GM19023 (cell line): ENCODE results near the gene CLASRP.
"Not testable (repeated sequence)": the region's sequence is repeated elsewhere in the genome, so short reads cannot be mapped to it uniquely, and the experiment has no call there.

Source experiments
- ATAC-seq: cut with Tn5 transposase; IDR thresholded peaks from one replicate; pipeline ENCODE4 v1.9.1; 2021; ENCODE audit warnings: mild to moderate bottlenecking, moderate library complexity; ENCODE audit not compliant: unreplicated experiment

Gene CLASRP

DNA sequence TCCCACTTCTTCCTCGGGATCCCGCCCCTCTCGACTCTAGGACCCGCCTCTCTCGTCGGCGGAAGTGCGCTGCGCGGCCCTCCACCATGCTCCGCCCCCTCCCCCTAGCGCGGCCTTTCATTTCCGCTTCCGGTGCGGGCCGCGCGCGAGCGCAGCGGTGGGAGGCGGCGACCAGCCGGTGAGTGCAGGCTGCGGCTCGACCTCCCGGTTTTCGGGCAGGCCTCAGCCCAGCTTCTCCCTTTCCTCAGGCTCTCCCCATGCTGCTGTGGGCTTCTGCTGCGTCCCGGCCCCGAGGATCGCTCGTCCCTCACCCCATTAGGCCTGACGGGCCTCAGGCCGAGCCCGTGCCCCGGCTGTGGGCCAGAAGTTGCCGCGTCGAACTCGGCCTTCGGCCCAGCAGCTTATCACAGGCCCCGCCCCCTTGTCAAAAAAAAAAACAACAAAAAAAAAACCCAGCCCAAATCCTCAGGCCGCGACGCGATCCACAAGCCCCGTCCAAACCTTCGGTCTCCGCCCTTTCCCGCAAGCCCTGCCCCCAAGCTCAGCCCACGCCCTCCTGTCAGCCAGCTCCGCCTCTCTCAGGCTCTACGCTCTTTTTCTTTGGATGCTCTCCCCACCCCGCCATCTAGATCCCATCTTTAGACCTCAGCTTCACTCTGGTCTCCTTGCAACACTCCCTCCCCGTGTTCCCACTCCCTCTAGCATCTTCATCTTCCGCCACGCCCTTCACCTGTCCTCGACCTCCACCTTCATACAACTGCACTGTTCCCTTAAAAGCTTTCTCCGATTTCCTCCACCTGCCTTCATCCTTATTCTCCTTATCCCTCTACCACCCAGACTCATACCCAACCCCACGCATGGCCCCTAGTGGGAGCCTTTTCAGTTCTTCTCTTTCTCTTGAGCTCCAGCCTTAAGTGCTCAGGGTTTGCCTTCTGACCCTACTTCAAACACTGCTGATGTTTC is at the start of gene CLASRP:
Gene CLASRP, plus strand, starts transcription at position 115 of the 963 bp plus-strand sequence. CDS start 1,168 bp downstream, outside the sequence.
- peak; percentile 88 for ATAC-seq

DNA sequence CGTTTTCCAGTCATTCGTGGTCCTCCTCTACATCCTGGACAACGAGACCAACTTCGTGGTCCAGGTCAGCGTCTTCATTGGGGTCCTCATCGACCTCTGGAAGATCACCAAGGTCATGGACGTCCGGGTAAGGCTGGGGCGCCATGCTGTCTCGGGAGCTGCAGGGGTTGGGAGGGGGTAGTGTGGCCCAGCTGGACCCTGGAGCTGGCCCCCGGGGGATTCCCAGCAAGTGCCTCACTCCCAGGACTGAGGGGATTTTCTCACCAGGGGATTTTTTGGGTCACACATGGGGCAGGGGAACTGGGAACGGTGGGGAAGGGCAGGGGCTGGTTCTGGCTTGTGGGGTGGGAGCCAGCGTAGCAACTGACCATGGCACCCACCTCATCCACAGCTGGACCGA is 48.4 kb upstream of the CLASRP start:
- no peak for ATAC-seq

GRCh38 chr19:44990966-44991365 is 47.9 kb upstream of the CLASRP start:
- no peak for ATAC-seq

DNA sequence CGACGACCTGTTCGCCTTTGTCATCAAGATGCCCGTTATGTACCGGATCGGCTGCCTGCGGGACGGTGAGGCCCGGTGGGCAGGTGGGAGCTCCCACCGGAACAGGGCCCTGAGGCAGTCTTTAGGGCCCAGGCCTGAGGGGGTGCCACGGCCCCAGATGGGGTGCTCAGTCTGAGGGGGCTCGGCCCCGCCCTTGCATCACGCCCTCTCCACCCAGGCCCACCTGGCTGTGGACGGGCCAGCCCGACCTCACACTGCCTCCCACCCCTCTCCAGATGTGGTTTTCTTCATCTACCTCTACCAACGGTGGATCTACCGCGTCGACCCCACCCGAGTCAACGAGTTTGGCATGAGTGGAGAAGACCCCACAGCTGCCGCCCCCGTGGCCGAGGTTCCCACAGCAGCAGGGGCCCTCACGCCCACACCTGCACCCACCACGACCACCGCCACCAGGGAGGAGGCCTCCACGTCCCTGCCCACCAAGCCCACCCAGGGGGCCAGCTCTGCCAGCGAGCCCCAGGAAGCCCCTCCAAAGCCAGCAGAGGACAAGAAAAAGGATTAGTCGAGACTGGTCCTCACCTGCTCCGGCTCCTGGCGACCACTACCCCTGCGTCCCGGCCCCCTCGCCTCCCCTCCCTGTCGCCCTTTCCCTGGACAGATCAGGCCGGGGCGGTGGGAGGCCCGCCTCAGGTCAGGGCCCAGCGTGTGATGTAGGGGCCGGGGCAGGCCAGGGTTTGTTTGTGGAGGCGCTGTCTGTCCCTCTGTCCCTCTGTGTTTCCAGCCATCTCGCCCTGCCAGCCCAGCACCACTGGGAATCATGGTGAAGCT is 46.3 kb upstream of the CLASRP start:
- ATAC-seq: no peak

GRCh38 chr19:44993526-44993925 is 45.3 kb upstream of the CLASRP start:
- no peak for ATAC-seq

GRCh38 chr19:44993926-44994537 is 44.8 kb upstream of the CLASRP start:
- no peak for ATAC-seq

DNA sequence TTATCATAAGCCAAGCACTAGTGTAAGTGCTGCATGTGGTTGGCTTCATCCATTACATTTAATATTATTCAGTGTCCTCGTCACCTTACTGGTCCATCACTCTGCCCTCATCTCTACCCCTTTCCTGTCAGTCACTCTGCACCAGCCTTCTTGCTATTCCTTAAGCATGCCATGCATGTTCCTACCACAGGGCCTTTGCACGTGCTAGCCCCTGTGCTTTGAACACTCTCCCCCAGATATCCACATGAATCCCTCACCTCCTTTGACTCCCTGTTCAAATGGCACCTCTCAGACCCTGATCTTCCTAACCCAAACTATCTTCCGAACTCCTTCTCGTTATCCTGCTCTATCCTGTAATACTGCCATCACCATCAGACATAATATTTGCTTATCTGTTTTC is 40.8 kb upstream of the CLASRP start:
- ATAC-seq: no peak

- ATAC-seq: not testable (repeated sequence)
These were observed 39.5 kb upstream of the CLASRP start for GRCh38 chr19:44999131-44999925.

DNA sequence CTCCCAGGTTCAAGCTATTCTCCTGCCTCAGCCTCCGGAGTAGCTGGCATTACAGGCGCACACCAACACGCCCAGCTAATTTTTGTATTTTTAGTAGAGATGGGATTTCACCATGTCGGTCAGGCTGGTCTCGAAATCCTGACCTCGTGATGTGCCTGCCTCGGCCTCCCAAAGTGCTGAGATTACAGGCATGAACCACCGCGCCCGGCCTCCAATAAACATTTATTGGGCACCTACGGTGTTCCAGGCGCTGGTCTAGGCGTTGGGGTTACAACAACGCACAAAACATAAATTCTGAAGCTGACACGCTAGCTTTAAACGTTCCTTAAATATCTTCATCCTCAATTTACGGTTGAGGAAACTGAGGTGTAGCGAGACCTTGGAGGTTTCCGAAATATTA is 38.2 kb upstream of the CLASRP start:
- not testable (repeated sequence) for ATAC-seq

DNA sequence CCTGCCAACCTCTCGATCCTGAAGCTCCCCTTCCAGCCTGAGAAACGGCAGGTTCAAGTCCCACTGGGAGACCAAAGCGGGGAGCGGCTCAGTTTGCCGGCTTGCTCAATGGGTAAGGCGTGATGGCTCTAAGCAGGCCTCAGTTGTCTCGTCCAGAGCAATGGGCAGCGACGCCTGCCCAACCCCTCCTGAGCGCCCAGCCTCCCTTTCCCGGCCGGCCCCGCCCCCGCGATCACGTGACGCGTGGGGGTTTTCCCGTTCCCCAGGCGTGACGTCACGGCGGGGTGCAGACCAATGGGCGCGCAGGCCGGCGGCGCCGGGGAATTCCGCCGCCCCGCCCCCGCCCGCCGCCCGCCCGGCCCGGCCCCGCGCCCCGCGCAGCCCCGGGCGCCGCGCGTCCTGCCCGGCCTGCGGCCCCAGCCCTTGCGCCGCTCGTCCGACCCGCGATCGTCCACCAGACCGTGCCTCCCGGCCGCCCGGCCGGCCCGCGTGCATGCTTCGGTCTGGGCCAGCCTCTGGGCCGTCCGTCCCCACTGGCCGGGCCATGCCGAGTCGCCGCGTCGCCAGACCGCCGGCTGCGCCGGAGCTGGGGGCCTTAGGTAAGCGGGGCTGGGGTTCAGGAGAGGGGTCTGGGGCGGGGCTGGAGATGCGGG is 37.6 kb upstream of the CLASRP start, which contains the start of gene RELB:
Gene RELB, plus strand, starts transcription at position 378 of the 653 bp plus-strand sequence. Its CDS starts 116 bp downstream, at position 494.
- peak; percentile 65 for ATAC-seq

DNA sequence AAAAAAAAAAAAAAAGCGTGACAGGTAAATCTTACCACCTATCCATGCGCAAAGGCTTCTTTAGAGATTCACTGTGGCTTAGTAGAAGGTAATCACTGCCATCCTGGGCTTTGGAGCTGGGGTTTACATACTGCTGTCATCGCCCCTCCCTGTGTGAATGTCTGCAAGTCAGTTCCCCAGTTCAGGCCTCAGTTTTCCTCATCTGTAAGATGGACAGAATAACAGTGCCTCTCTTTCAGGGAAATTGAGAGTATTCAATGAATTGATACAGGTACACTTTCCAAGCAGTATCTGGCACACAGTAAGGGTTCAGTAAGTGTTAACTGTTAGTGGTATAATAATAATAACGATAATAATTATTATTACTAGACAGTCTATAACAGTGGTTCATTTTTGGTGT is 35.4 kb upstream of the CLASRP start:
- no peak for ATAC-seq

- ATAC-seq: no peak
These were observed 33.1 kb upstream of the CLASRP start for GRCh38 chr19:45005787-45006186.

- no peak for ATAC-seq
These were observed 30.3 kb upstream of the CLASRP start for GRCh38 chr19:45008552-45008951.

DNA sequence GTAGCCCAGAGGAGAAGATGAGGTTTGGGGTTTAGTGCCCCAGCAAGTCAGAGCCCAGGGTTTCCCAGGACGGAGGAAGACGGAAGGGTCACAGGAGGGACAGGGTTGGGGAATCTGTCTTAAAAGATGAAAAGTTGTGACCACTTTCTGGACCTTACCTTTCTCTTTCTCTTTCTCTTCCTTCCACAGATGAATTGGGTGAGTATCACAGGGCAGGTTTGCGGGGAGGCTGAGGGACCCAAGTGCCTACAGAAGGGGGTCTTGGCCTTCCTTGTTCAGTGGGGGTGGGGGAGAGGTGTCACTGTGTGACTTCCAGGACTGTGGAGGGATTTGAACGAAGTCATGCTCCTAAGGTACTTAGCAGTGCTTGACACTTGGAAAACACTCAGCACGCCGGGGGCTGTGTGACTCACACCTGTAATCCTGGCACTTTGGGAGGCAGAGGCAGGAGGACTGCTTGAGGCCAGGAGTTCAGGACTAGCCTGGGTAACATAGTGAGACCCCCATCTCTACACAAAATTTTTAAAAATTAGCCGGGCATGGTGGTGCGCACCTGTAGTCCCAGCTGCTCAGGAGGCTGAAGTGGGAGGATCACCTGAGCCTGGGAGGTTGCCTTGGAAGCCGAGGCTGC is 29.1 kb upstream of the CLASRP start:
- no peak for ATAC-seq

DNA sequence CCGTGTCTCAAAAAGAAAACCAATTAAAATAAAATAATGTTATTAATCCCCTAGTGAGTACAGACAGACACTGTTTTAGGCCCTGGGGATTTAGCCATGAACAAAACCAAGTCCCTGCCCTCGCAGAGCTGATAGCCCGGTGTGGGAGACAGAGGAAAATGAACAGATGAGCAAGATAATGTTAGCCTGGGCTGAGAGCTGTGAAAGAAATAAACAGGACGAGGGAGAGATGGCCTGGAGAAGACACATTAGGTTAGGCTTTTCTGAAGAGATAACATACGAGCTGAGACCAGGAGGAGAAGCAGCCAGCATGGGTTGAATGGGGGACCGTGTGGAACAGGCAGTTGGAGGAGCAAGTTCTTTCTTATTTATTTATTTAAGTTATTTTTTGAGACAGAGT is 28.5 kb upstream of the CLASRP start:
- ATAC-seq: no peak

- ATAC-seq: no peak
These were observed 26.9 kb upstream of the CLASRP start for GRCh38 chr19:45011959-45012358.

GRCh38 chr19:45016388-45017314 is 22.2 kb upstream of the CLASRP start:
- ATAC-seq: peak; percentile 70

GRCh38 chr19:45019187-45019586 is 19.7 kb upstream of the CLASRP start:
- ATAC-seq: no peak
